Measurements from ENCODE around the gene PLAGL1.
"Not testable (repeated sequence)": the region's sequence is repeated elsewhere in the genome, so short reads cannot be mapped to it uniquely, and the experiment has no call there.

- not testable (repeated sequence) for TF ChIP-seq POLR2A, CTCF (IDR thresholded peaks at IDR 0.05)
Measured at GRCh38 chr6:144046672-144047071, 38.6 kb upstream of the PLAGL1 start.
